ENCODE results near the gene KCNQ5. TPM values are rescaled to one million over a fixed set of nuclear protein-coding genes. Genes with fewer than 3 reads are reported as not detected.

KCNQ5 gene
- total and polyA plus RNA-seq, 2 of the 8 experiments (the other 6 are each of a cell fraction or from before 2014, with no cell fraction given) = 0.83 to 1.2 TPM

- no peak overlapping the region for H3K27ac ChIP-seq (ENCODE audit: low read depth, low read length)
- H3K23ac ChIP-seq (ENCODE audit: insufficient read length) = no peak overlapping the region
- ChIA-PET CTCF (ENCODE audit: partially characterized antibody) (interaction anchor here (0.6 kb wide), 1 partner anchor 569 kb away, joined by 3 read pairs; no protein-coding TSS in a partner anchor), POLR2A (ENCODE audit: partially characterized antibody) (no interaction called here)
- H2BK20ac ChIP-seq (ENCODE audit: low read length) = no peak overlapping the region
- H3K56ac ChIP-seq (replicated peaks; ENCODE audit: insufficient read length, low read depth, low read length) = no peak overlapping the region
- H3K18ac ChIP-seq (ENCODE audit: extremely low read depth, low read length) = no peak overlapping the region
- H3K4me1 ChIP-seq (replicated peaks in 1 of 4; ENCODE audit: control insufficient read depth in 3 of 4, insufficient read depth in 4 of 4, low read length in 3 of 4) = no peaks in the 10 kb centered on the region
- no peak overlapping the region for H2BK5ac ChIP-seq (ENCODE audit: low read depth, low read length)
- no peaks in the 10 kb centered on the region for H3K27me3 ChIP-seq (replicated peaks in 1 of 4; ENCODE audit: control insufficient read depth in 3 of 4, extremely low read depth in 1 of 4, insufficient read depth in 3 of 4, low read length in 3 of 4)
- H2BK15ac ChIP-seq (ENCODE audit: low read length) = no peak overlapping the region
- H2BK120ac ChIP-seq (replicated peaks; ENCODE audit: low read depth, low read length) = no peak overlapping the region
- no peak overlapping the region for H2AFZ ChIP-seq (ENCODE audit: low read length)
- H4K5ac ChIP-seq (ENCODE audit: insufficient read length, low read depth, low read length) = no peak overlapping the region
- TF ChIP-seq POU5F1 (IDR thresholded peaks at IDR 0.05; ENCODE audit: low read depth, low read length) (no peak), JUND (IDR thresholded peaks at IDR 0.05; ENCODE audit: low read length) (no peak), TBP (IDR thresholded peaks at IDR 0.05; ENCODE audit: low read depth, low read length) (no peak), SP4 (IDR thresholded peaks at IDR 0.05; ENCODE audit: low read length) (no peak), EP300 (IDR thresholded peaks at IDR 0.05; ENCODE audit: borderline replicate concordance in 1 of 2, low read depth in 2 of 2, low read length in 2 of 2) (no peak), EGR1 (IDR thresholded peaks at IDR 0.05; ENCODE audit: borderline replicate concordance, low read depth, low read length) (no peak), JUN (IDR thresholded peaks at IDR 0.05; ENCODE audit: low read depth, low read length) (no peak), TAF1 (IDR thresholded peaks at IDR 0.05; ENCODE audit: low read depth, low read length) (no peak), CHD1 (IDR thresholded peaks at IDR 0.05; ENCODE audit: low read depth, low read length) (no peak), TCF12 (IDR thresholded peaks at IDR 0.05; ENCODE audit: low read depth, low read length) (no peak), MAFK (IDR thresholded peaks at IDR 0.05; ENCODE audit: low read depth, low read length) (no peak), USF2 (IDR thresholded peaks at IDR 0.05; ENCODE audit: low read length) (no peak)
- H4K8ac ChIP-seq (ENCODE audit: extremely low read depth, insufficient read depth, low read length) = no peak overlapping the region
- H3K14ac ChIP-seq (ENCODE audit: insufficient read length) = no peak overlapping the region
- no peaks in the 10 kb centered on the region for H3K36me3 ChIP-seq (ENCODE audit: control insufficient read depth in 2 of 4, insufficient read depth in 4 of 4, low read length in 3 of 4)
- H2BK12ac ChIP-seq (ENCODE audit: low read depth, low read length) = no peak overlapping the region
- H3K23me2 ChIP-seq (ENCODE audit: low read depth, low read length) = no peaks in the 10 kb centered on the region; the same call in 1 of the 2 replicates
- no peak overlapping the region for H3K4ac ChIP-seq (replicated peaks; ENCODE audit: insufficient read length, low read depth, low read length)
- no peaks in the 10 kb centered on the region for H3K79me1 ChIP-seq (ENCODE audit: low read depth, low read length)
- H3K4me2 ChIP-seq (ENCODE audit: insufficient read depth in 1 of 2, low read depth in 2 of 2, low read length in 2 of 2) = no peak overlapping the region
- DNase-seq (ENCODE audit: low read depth in 1 of 2, low spot score in 2 of 2) (no peak), FAIRE-seq (no peak)
- H4K20me1 ChIP-seq (replicated peaks in 1 of 2; ENCODE audit: control insufficient read depth in 1 of 2, insufficient read depth in 2 of 2, low read length in 2 of 2) = no peaks in the 10 kb centered on the region
- H4K91ac ChIP-seq (replicated peaks; ENCODE audit: insufficient read length, low read length) = no peak overlapping the region
- H3K9ac ChIP-seq (replicated peaks in 1 of 4; ENCODE audit: extremely low read depth in 1 of 4, low read depth in 3 of 4, low read length in 3 of 4) = no peak overlapping the region
- H3K79me2 ChIP-seq (ENCODE audit: control insufficient read depth in 1 of 2, insufficient read depth in 2 of 2, low read length in 2 of 2) = no peaks in the 10 kb centered on the region
- no peak overlapping the region for H2AK5ac ChIP-seq (ENCODE audit: low read depth, low read length)
- H3K9me3 ChIP-seq (ENCODE audit: insufficient read depth in 2 of 2, low read depth in 1 of 2, low read length in 1 of 2) = no peaks in the 10 kb centered on the region
- H3K4me3 ChIP-seq (ENCODE audit: extremely low read depth in 1 of 4, insufficient read depth in 2 of 4, low read depth in 3 of 4, low read length in 4 of 4) = no peak overlapping the region
Measured at GRCh38 chr6:72925136-72925535, 303.3 kb downstream of the KCNQ5 start.

Data from H1 (cell line).